ENCODE results near the gene PRPSAP1. TPM values are rescaled to one million over a fixed set of nuclear protein-coding genes. Genes with fewer than 3 reads are reported as not detected.
"Not testable (repeated sequence)": the region's sequence is repeated elsewhere in the genome, so short reads cannot be mapped to it uniquely, and the experiment has no call there.

Gene PRPSAP1
- total RNA-seq, 1 donor from 2014 or later: 41.2 TPM

DNA sequence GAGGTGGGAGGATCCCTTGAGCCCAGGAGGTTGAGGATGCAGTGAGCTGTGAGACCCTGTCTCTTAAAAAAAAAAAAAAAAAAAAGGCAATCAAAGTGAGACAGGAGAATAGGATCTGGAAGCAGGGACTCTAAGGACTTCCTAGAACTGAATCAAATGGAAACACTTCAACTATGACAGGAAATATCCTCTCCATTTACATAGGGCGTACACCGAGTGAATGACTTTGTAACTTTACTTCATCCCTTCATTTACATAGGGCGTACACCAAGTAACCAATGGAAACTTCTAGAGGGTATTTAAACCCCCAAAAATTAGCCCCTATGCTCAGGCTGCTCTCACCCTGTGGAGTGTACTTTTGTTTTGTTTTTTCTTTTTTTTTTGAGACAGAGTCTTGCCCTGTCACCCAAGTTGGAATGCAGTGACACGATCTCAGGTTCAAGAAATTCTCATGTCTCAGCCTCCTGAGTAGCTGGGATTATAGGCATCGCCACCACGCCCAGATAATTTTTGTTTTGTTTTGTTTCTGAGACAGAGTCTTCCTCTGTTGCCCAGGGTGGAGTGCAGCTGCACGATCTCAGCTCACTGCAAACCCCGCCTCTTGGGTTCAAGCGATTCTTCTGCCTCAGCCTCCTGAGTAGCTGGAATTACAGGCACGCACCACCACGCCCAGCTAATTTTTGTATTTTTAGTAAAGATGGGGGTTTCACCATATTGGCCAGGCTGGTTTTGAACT lies 9.6 kb upstream of the PRPSAP1 start:
- Mint-ChIP-seq H3K9me3 (no peaks in the 10 kb centered on the region), H3K27ac (no peak overlapping the region), H3K4me3 (no peak overlapping the region), H3K27me3 (ENCODE audit: insufficient read depth) (peaks cover 6% of the 10 kb centered on the region), H3K4me1 (ENCODE audit: low read depth) (no peaks in the 10 kb centered on the region), H3K36me3 (ENCODE audit: low read depth) (no peaks in the 10 kb centered on the region)
- no peak for DNase-seq (ENCODE audit: low spot score)
- intact Hi-C loops (cut with micrococcal nuclease): no loop called here

- intact Hi-C loops (cut with micrococcal nuclease): no loop called here
- H3K4me3 Mint-ChIP-seq: no peak overlapping the region
Measured at GRCh38 chr17:76360461-76360860, 6.7 kb upstream of the PRPSAP1 start.

DNA sequence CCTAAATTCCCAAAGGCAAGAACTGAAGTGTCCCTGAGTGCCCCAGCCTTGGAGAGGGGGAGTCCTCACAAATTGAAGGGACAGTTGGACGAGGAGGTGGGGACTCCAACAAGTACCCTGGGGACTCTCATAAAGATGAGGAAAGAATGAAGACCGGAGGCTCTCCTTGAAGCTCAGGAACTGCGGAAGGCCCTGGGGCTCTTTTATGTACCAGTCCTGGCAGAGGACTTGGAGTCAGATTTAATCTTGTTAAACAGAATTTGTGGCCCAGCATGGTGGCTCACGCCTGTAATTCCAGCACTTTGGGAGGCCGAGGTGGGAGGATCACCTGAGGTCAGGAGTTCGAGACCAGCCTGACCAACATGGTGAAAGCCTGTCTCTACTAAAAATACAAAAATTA lies 6.1 kb upstream of the PRPSAP1 start:
- H3K36me3 Mint-ChIP-seq (ENCODE audit: low read depth); H3K27ac Mint-ChIP-seq; DNase-seq (ENCODE audit: low spot score); H3K9me3 Mint-ChIP-seq; H3K4me3 Mint-ChIP-seq; H3K4me1 Mint-ChIP-seq (ENCODE audit: low read depth); H3K27me3 Mint-ChIP-seq (ENCODE audit: insufficient read depth): not testable (repeated sequence)
- intact Hi-C loops (cut with micrococcal nuclease): loop anchor here (10.0 kb wide), 1 partner anchor 145 kb away; the partner anchor contains the start of gene RHBDF2

More at GRCh38 chr17:76360461-76360860, 6.7 kb upstream of the PRPSAP1 start:
- Mint-ChIP-seq H3K4me1 (ENCODE audit: low read depth) (no peaks in the 10 kb centered on the region), H3K27me3 (ENCODE audit: insufficient read depth) (peaks cover 7% of the 10 kb centered on the region), H3K36me3 (ENCODE audit: low read depth) (no peaks in the 10 kb centered on the region), H3K9me3 (no peaks in the 10 kb centered on the region), H3K27ac (no peak overlapping the region)
- no peak for DNase-seq (ENCODE audit: low spot score)

GRCh38 chr17:76359375-76359774 lies 5.7 kb upstream of the PRPSAP1 start:
- H3K4me1 Mint-ChIP-seq (ENCODE audit: low read depth): peaks cover 7% of the 10 kb centered on the region
- no peaks in the 10 kb centered on the region for H3K36me3 Mint-ChIP-seq (ENCODE audit: low read depth)
- no peak overlapping the region for H3K4me3 Mint-ChIP-seq
- no peaks in the 10 kb centered on the region for H3K9me3 Mint-ChIP-seq
- DNase-seq (ENCODE audit: low spot score): no peak
- H3K27me3 Mint-ChIP-seq (ENCODE audit: insufficient read depth): peaks cover 7% of the 10 kb centered on the region
- no peak overlapping the region for H3K27ac Mint-ChIP-seq
- intact Hi-C loops (cut with micrococcal nuclease): loop anchor here (10.0 kb wide), 1 partner anchor 145 kb away; the partner anchor contains the start of gene RHBDF2

DNA sequence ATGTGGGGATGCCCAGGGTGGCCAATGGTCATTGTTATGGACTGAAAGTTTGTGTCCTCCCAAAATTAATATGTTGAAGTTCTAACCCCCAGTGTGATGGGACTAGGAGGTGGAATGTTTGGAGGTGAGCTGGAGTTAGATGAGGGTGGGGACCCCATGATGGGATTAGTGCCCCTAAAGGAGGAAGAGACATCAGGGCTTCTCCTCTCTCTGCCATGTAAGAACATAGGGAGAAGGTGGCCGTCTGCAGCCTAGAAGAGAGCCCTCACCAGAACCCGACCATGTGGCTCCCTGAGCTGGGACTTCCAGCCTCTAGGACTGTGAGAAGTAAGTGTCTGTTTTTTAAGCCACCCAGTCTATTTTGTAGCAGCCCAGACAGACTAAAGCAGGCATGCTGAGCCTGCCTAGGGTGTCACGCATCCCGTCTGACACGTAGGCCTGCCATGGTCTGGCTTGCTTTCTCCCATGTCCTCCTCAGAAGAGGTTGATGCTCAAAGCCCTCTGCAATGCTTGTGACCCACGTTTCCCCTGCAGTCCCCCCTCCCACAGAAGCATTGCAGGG lies 4.0 kb upstream of the PRPSAP1 start:
- no peak for DNase-seq (ENCODE audit: low spot score)
- H3K4me3 Mint-ChIP-seq: no peak overlapping the region
- no peaks in the 10 kb centered on the region for H3K36me3 Mint-ChIP-seq (ENCODE audit: low read depth)
- intact Hi-C loops (cut with micrococcal nuclease): loop anchor here (10.0 kb wide), 1 partner anchor 147 kb away; the partner anchor contains the start of gene RHBDF2
- peaks cover 7% of the 10 kb centered on the region for H3K27me3 Mint-ChIP-seq (ENCODE audit: insufficient read depth)
- peaks cover 16% of the 10 kb centered on the region for H3K4me1 Mint-ChIP-seq (ENCODE audit: low read depth)
- no peaks in the 10 kb centered on the region for H3K9me3 Mint-ChIP-seq
- H3K27ac Mint-ChIP-seq: no peak overlapping the region

GRCh38 chr17:76356803-76357456 lies 3.2 kb upstream of the PRPSAP1 start:
- peaks cover 22% of the 10 kb centered on the region for H3K4me1 Mint-ChIP-seq (ENCODE audit: low read depth)
- H3K4me3 Mint-ChIP-seq: no peak overlapping the region
- peaks cover 7% of the 10 kb centered on the region for H3K27me3 Mint-ChIP-seq (ENCODE audit: insufficient read depth)
- intact Hi-C loops (cut with micrococcal nuclease): loop anchor here (10.0 kb wide), 1 partner anchor 148 kb away; the partner anchor contains the start of gene RHBDF2
- no peak for DNase-seq (ENCODE audit: low spot score)
- H3K9me3 Mint-ChIP-seq: no peaks in the 10 kb centered on the region
- no peak overlapping the region for H3K27ac Mint-ChIP-seq
- no peaks in the 10 kb centered on the region for H3K36me3 Mint-ChIP-seq (ENCODE audit: low read depth)

- no peaks in the 10 kb centered on the region for H3K36me3 Mint-ChIP-seq (ENCODE audit: low read depth)
- peak overlapping the region; percentile 89 for H3K4me3 Mint-ChIP-seq
- DNase-seq (ENCODE audit: low spot score): no peak
- intact Hi-C loops (cut with micrococcal nuclease): loop anchor here (1.0 to 10.0 kb wide), 5 partner anchors 28 to 252 kb away; partner anchors contain the start of genes EXOC7 and RHBDF2
- peaks cover 28% of the 10 kb centered on the region for H3K4me1 Mint-ChIP-seq (ENCODE audit: low read depth)
- H3K27me3 Mint-ChIP-seq (ENCODE audit: insufficient read depth): peaks cover 6% of the 10 kb centered on the region
- peak overlapping the region; percentile 62 for H3K27ac Mint-ChIP-seq
- no peaks in the 10 kb centered on the region for H3K9me3 Mint-ChIP-seq
Measured at GRCh38 chr17:76354747-76355310, 1.1 kb upstream of the PRPSAP1 start.

DNA sequence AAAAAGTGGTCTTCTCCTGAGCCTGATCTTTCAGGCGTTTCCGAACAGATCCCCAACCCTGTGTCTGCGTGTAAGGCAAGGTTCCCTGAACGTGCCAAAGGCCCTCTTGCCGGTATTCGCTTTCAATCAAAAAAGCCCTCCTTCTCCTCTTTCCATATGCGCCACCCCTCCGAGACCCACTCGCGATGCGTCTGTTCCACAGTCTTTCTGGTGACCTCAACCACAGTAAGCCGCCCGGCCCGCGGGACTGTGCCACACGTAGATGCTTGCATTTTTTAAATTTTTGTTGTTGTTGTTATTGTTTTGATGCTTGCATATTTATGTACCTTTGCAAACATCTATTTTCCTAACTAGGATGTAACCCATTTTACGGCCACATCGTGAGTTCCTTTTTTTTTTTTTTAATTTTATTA lies 607 bp upstream of the PRPSAP1 start:
- Mint-ChIP-seq H3K27me3 (ENCODE audit: insufficient read depth) (peaks cover 3% of the 10 kb centered on the region), H3K36me3 (ENCODE audit: low read depth) (no peaks in the 10 kb centered on the region)
- intact Hi-C loops (cut with micrococcal nuclease): loop anchor here (1.0 to 10.0 kb wide), 5 partner anchors 29 to 252 kb away; partner anchors contain the start of genes EXOC7 and RHBDF2

GRCh38 chr17:76353004-76353598 lies 615 bp downstream of the PRPSAP1 start:
- intact Hi-C loops (cut with micrococcal nuclease): loop anchor here (5.0 to 10.0 kb wide), 2 partner anchors 152 to 204 kb away; partner anchors contain the start of gene RHBDF2
- Mint-ChIP-seq H3K4me3 (peak overlapping the region; percentile 93), H3K4me1 (ENCODE audit: low read depth) (peaks cover 28% of the 10 kb centered on the region), H3K27ac (peak overlapping the region; percentile 99), H3K9me3 (no peaks in the 10 kb centered on the region), H3K36me3 (ENCODE audit: low read depth) (no peaks in the 10 kb centered on the region), H3K27me3 (ENCODE audit: insufficient read depth) (peaks cover 3% of the 10 kb centered on the region)
- peak; percentile 19 for DNase-seq (ENCODE audit: low spot score)

More for the DNA sequence above, 607 bp upstream of the PRPSAP1 start:
- H3K27ac Mint-ChIP-seq: peak overlapping the region; percentile 99
- no peaks in the 10 kb centered on the region for H3K9me3 Mint-ChIP-seq
- no peak for DNase-seq (ENCODE audit: low spot score)
- H3K4me1 Mint-ChIP-seq (ENCODE audit: low read depth): peaks cover 28% of the 10 kb centered on the region
- H3K4me3 Mint-ChIP-seq: peak overlapping the region; percentile 89

- no peaks in the 10 kb centered on the region for H3K9me3 Mint-ChIP-seq
- H3K4me1 Mint-ChIP-seq (ENCODE audit: low read depth): peaks cover 28% of the 10 kb centered on the region
- H3K4me3 Mint-ChIP-seq: peak overlapping the region; percentile 93
- intact Hi-C loops (cut with micrococcal nuclease): loop anchor here (5.0 to 10.0 kb wide), 2 partner anchors 153 to 206 kb away; partner anchors contain the start of gene RHBDF2
- no peaks in the 10 kb centered on the region for H3K27me3 Mint-ChIP-seq (ENCODE audit: insufficient read depth)
- H3K27ac Mint-ChIP-seq: no peak overlapping the region
- peaks cover 8% of the 10 kb centered on the region for H3K36me3 Mint-ChIP-seq (ENCODE audit: low read depth)
- no peak for DNase-seq (ENCODE audit: low spot score)
Measured at GRCh38 chr17:76351526-76352071, 2.1 kb downstream of the PRPSAP1 start.

DNA sequence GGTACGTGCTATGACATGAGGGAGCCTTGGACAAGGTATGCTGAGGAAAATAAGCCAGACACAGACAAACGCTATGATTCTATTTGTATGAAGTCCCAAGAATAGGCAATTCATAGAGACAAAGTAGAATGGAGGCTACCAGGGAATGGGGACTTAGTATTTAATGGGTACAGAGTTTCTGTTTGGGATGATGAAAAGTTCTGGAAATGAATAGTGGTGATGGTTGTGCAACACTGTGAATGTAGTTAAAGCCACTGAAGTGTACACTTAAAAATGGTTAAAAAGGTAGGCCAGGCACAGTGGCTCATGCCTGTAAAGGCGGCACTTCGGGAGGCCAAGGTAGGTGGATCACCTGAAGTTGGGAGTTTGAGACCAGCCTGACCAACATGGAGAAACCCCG lies 3.3 kb downstream of the PRPSAP1 start:
- Mint-ChIP-seq H3K4me1 (ENCODE audit: low read depth) (peaks cover 28% of the 10 kb centered on the region), H3K27ac (no peak overlapping the region), H3K36me3 (ENCODE audit: low read depth) (peaks cover 12% of the 10 kb centered on the region), H3K4me3 (no peak overlapping the region), H3K27me3 (ENCODE audit: insufficient read depth) (no peaks in the 10 kb centered on the region), H3K9me3 (no peaks in the 10 kb centered on the region)
- DNase-seq (ENCODE audit: low spot score): no peak
- intact Hi-C loops (cut with micrococcal nuclease): loop anchor here (5.0 to 10.0 kb wide), 2 partner anchors 154 to 207 kb away; partner anchors contain the start of gene RHBDF2

- H3K9me3 Mint-ChIP-seq; H3K4me1 Mint-ChIP-seq (ENCODE audit: low read depth); H3K27ac Mint-ChIP-seq; H3K27me3 Mint-ChIP-seq (ENCODE audit: insufficient read depth); H3K4me3 Mint-ChIP-seq; DNase-seq (ENCODE audit: low spot score); intact Hi-C loops (cut with micrococcal nuclease): not testable (repeated sequence)
- peaks cover 17% of the 10 kb centered on the region for H3K36me3 Mint-ChIP-seq (ENCODE audit: low read depth)
Measured at GRCh38 chr17:76346936-76347335, 6.8 kb downstream of the PRPSAP1 start.

Measured in activated T-helper 1 cell treated with anti-CD3 and anti-CD28 coated beads, Interleukin-12 subunit alpha, Interleukin-12 subunit beta, Interleukin-2, Interleukin-4 antibody, amounts not matched to agents 30 ng/mL and 10 ng/mL and 1 ng/mL, durations not matched to agents 14 hours and 24 hours and 36 hours (primary cell).